RWPE1 (cell line): Measurements from ENCODE around the gene ZNF697.
"Not testable (repeated sequence)": the region's sequence is repeated elsewhere in the genome, so short reads cannot be mapped to it uniquely, and the experiment has no call there.

Experiments used
- CTCF ChIA-PET: fragments of 350-600 bp; sonication (Branson Sonifier 250); formaldehyde crosslinking; extraction: SDS; loops from one replicate; lab custom pipeline; 2021; lab: Yijun Ruan, JAX
- POLR2A ChIA-PET: fragments of 400-600 bp; formaldehyde crosslinking; extraction: SDS; loops from one replicate; lab custom pipeline; 2020; ENCODE audit warnings: antibody characterized with exemption; ENCODE audit not compliant: low non-redundant PET; lab: Yijun Ruan, JAX
- DNase-seq: peaks from one replicate; pipeline ENCODE4 v3.0.0; 2012; ENCODE audit warnings: low spot score
- H3K27ac ChIP-seq: fragments of 450-650 bp; 2 replicates; pipeline ENCODE4 v1.5.1; 2017
- CTCF ChIP-seq: fragments of 450-650 bp; conservative IDR thresholded peaks from 2 replicates; pipeline ENCODE4 v1.5.1; 2017; ENCODE audit warnings: low read depth, mild to moderate bottlenecking

Gene ZNF697

GRCh38 chr1:119623193-119623515 lies 24.9 kb downstream of the ZNF697 start:
- H3K27ac ChIP-seq = no peak overlapping the region
- DNase-seq = no peak
- ChIA-PET CTCF (no interaction called here), POLR2A (no interaction called here)
- no peak for TF ChIP-seq CTCF

GRCh38 chr1:119622311-119623192 lies 25.5 kb downstream of the ZNF697 start:
- POLR2A ChIA-PET = no interaction called here
- H3K27ac ChIP-seq = no peak overlapping the region
- CTCF ChIA-PET = interaction anchor here (1.3 kb wide), 1 partner anchor 53 kb away, joined by 5 read pairs; no protein-coding TSS in a partner anchor
- no peak for TF ChIP-seq CTCF
- DNase-seq = no peak

- no peak for TF ChIP-seq CTCF
- no peak overlapping the region for H3K27ac ChIP-seq
- CTCF ChIA-PET = interaction anchor here (0.6 to 1.3 kb wide), 2 partner anchors 54 to 167 kb away, joined by 3 to 5 read pairs; no protein-coding TSS in a partner anchor
- no peak for DNase-seq
- POLR2A ChIA-PET = no interaction called here
Observed at GRCh38 chr1:119621705-119622104, 26.4 kb downstream of the ZNF697 start.

- H3K27ac ChIP-seq = peak overlapping the region; percentile 37
- POLR2A ChIA-PET = no interaction called here
- CTCF ChIA-PET = interaction anchor here (2.7 kb wide), 1 partner anchor 57 kb away, joined by 11 read pairs; no protein-coding TSS in a partner anchor
- TF ChIP-seq CTCF = no peak
- no peak for DNase-seq
Observed at GRCh38 chr1:119617751-119618691, 30.0 kb downstream of the ZNF697 start.

GRCh38 chr1:119616748-119617147 lies 31.3 kb downstream of the ZNF697 start:
- ChIA-PET CTCF (interaction anchor here (0.5 to 3.9 kb wide), 3 partner anchors 45 to 269 kb away, joined by 3 to 33 read pairs (median 13); no protein-coding TSS in a partner anchor), POLR2A (interaction anchor here (1.0 kb wide), 1 partner anchor 31 kb away, joined by 4 read pairs; no protein-coding TSS in a partner anchor)
- not testable (repeated sequence) for DNase-seq, H3K27ac ChIP-seq

GRCh38 chr1:119615100-119615499 lies 33.0 kb downstream of the ZNF697 start:
- H3K27ac ChIP-seq, POLR2A ChIA-PET, DNase-seq: not testable (repeated sequence)
- CTCF ChIA-PET = interaction anchor here (0.6 to 3.9 kb wide), 3 partner anchors 46 to 409 kb away, joined by 3 to 33 read pairs (median 13); no protein-coding TSS in a partner anchor
